Smooth muscle cell (in vitro differentiated cells): ENCODE data around the gene NOP53. TPM values are rescaled to one million over a fixed set of nuclear protein-coding genes. Genes with fewer than 3 reads are reported as not detected.
A peak's percentile ranks its signal among the peaks of the same experiment; 100 is the strongest.

Experiments
- DNase-seq: peaks from one replicate; lab custom pipeline; 2025; ENCODE audit not compliant: unreplicated experiment; lab: John Stamatoyannopoulos, UW
- H2AFZ ChIP-seq: fragments of 200-600 bp; sonication (generic); 2 replicates; pipeline ENCODE4 v1.6.0; 2016; ENCODE audit warnings: antibody characterized with exemption, low read depth, mild to moderate bottlenecking
- H3F3A ChIP-seq: fragments of 200-600 bp; sonication (generic); 2 replicates; pipeline ENCODE4 v1.6.0; 2017; ENCODE audit warnings: antibody characterized with exemption, low read depth
- H3K27ac ChIP-seq: fragments of 200-600 bp; sonication (generic); 2 replicates; pipeline ENCODE4 v1.5.1; 2016; ENCODE audit warnings: low read depth, mild to moderate bottlenecking
- H3K27me3 ChIP-seq: fragments of 200-600 bp; sonication (generic); 2 replicates; pipeline ENCODE4 v1.6.1; 2016; ENCODE audit warnings: low read depth, mild to moderate bottlenecking
- H3K36me3 ChIP-seq: fragments of 200-600 bp; sonication (generic); 2 replicates; pipeline ENCODE4 v1.5.1; 2016; ENCODE audit warnings: low read depth
- H3K4me1 ChIP-seq: fragments of 200-600 bp; sonication (generic); 2 replicates; pipeline ENCODE4 v1.5.1; 2016; ENCODE audit warnings: low read depth
- H3K4me2 ChIP-seq: fragments of 200-600 bp; sonication (generic); 2 replicates; pipeline ENCODE4 v1.6.0; 2016; ENCODE audit warnings: mild to moderate bottlenecking
- H3K4me3 ChIP-seq: fragments of 200-600 bp; sonication (generic); 2 replicates; pipeline ENCODE4 v1.5.1; 2016; ENCODE audit warnings: mild to moderate bottlenecking
- H3K79me2 ChIP-seq: fragments of 200-600 bp; sonication (generic); 2 replicates; pipeline ENCODE4 v1.6.0; 2016; ENCODE audit warnings: low read depth, mild to moderate bottlenecking
- H3K9ac ChIP-seq: fragments of 200-600 bp; sonication (generic); 2 replicates; pipeline ENCODE4 v1.6.0; 2016; ENCODE audit warnings: low read depth
- H3K9me3 ChIP-seq: fragments of 200-600 bp; sonication (generic); replicated peaks from 2 replicates; pipeline ENCODE4 v1.5.1; 2016; ENCODE audit warnings: low read depth
- H4K20me1 ChIP-seq: fragments of 200-600 bp; sonication (generic); 2 replicates; pipeline ENCODE4 v1.6.0; 2016; ENCODE audit warnings: low read depth
- CTCF ChIP-seq: fragments of 200-600 bp; sonication (generic); IDR thresholded peaks from 2 replicates; pipeline ENCODE4 v1.5.1; 2017; ENCODE audit warnings: borderline replicate concordance, mild to moderate bottlenecking, antibody characterized with exemption; ENCODE audit not compliant: insufficient read depth, poor library complexity, severe bottlenecking
- WGBS: methylation state at CpG from one replicate; pipeline ENCODE4 v1.1.7; 2016; ENCODE audit warnings: low lambda C conversion rate; 5-methylcytosine and 5-hydroxymethylcytosine counted together
- polyA plus RNA-seq: library from polyadenylated mRNA; unstranded; fragments of >200 nt; fragmentation: Nextera tagmentation; extraction: Ambion mirVana; gene quantifications from 2 replicates; pipeline ENCODE4 v1.2.1, GENCODE V29; 2016
- total RNA-seq: library from RNA; depleted of rRNA; stranded (reverse); fragments of >200 nt; gene quantifications from 2 replicates; pipeline ENCODE4 v1.2.3, GENCODE V29; 2014

The NOP53 gene
- total and polyA plus RNA-seq, 2 experiments from 2014 or later, result 42.8 to 74.5 TPM

- Histone ChIP-seq H3K79me2 (peaks cover 51% of the 10 kb centered on the region), H4K20me1 (peaks cover 39% of the 10 kb centered on the region), H3F3A (peaks cover 39% of the 10 kb centered on the region), H2AFZ (no peak overlapping the region), H3K4me3 (peak overlapping the region; percentile 10), H3K9me3 (no peaks in the 10 kb centered on the region), H3K27me3 (no peaks in the 10 kb centered on the region), H3K4me1 (no peaks in the 10 kb centered on the region), H3K27ac (peak overlapping the region; percentile 92), H3K36me3 (no peaks in the 10 kb centered on the region), H3K9ac (peak overlapping the region; percentile 55), H3K4me2 (peak overlapping the region; percentile 70)
- DNase-seq, result peak; percentile 87
- no peak for TF ChIP-seq CTCF
- 0% methylated on average over 11 of the region's 26 CpGs for WGBS
Observed at GRCh38 chr19:47719047-47719859, 26.1 kb upstream of the NOP53 start.

- no peak for TF ChIP-seq CTCF
- Histone ChIP-seq H3K4me1 (no peaks in the 10 kb centered on the region), H3K27ac (peak overlapping the region; percentile 96), H3K36me3 (no peaks in the 10 kb centered on the region), H3K9ac (no peak overlapping the region), H3K9me3 (no peaks in the 10 kb centered on the region), H3K4me2 (peak overlapping the region; percentile 70), H3F3A (peaks cover 39% of the 10 kb centered on the region), H2AFZ (no peak overlapping the region), H3K4me3 (no peak overlapping the region), H3K79me2 (peaks cover 46% of the 10 kb centered on the region), H3K27me3 (no peaks in the 10 kb centered on the region), H4K20me1 (peaks cover 39% of the 10 kb centered on the region)
- DNase-seq, result no peak
- WGBS, result 95% methylated on average over 14 of the region's 14 CpGs
Observed at GRCh38 chr19:47720669-47721422, 24.5 kb upstream of the NOP53 start.

GRCh38 chr19:47723581-47723940, 21.8 kb upstream of the NOP53 start:
- peaks cover 31% of the 10 kb centered on the region for H3F3A ChIP-seq
- peaks cover 48% of the 10 kb centered on the region for H4K20me1 ChIP-seq
- H3K79me2 ChIP-seq, result peaks cover 40% of the 10 kb centered on the region
- peak overlapping the region; percentile 33 for H3K9ac ChIP-seq
- H3K27me3 ChIP-seq, result no peaks in the 10 kb centered on the region
- H3K36me3 ChIP-seq, result no peaks in the 10 kb centered on the region
- no peaks in the 10 kb centered on the region for H3K4me1 ChIP-seq
- 20% methylated on average over 7 of the region's 7 CpGs for WGBS
- no peak overlapping the region for H2AFZ ChIP-seq
- no peak overlapping the region for H3K4me3 ChIP-seq
- DNase-seq, result no peak
- peak overlapping the region; percentile 96 for H3K27ac ChIP-seq
- no peak for TF ChIP-seq CTCF
- no peaks in the 10 kb centered on the region for H3K9me3 ChIP-seq
- peak overlapping the region; percentile 69 for H3K4me2 ChIP-seq
